ENCODE results near the gene ZWILCH. TPM values are rescaled to one million over a fixed set of nuclear protein-coding genes. Genes with fewer than 3 reads are reported as not detected.
A peak's percentile ranks its signal among the peaks of the same experiment; 100 is the strongest.

The ZWILCH gene
- total RNA-seq, 1 experiment from 2014 or later: 39.9 TPM

DNA sequence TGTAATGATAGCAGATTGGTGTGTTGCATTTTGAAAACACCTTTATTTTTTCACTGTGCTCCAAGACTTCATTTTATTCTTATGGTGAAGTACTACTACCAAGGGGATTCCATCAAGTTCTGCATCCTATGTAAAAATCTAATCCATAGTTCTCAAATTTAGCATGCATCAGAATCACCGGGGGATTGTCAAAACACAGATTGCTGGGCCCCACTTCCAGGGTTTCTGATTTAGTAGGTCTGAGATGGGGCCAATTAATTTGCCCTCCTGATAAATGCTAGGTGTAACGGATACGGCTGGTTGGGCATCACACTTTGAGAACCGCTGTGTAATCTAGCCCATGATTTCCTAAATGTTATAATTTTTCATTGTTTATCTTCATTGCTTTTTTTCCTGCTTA is 692 bp downstream of the ZWILCH start:
- no peak for DNase-seq (ENCODE audit: low read depth, low spot score)
- CTCF ChIA-PET: interaction anchor here (1.0 kb wide), 1 partner anchor 61 kb away, joined by 3 read pairs; no protein-coding TSS in a partner anchor
- Histone ChIP-seq H3K9me3 (ENCODE audit: control insufficient read depth, insufficient read depth, low read depth, low read length) (no peaks in the 10 kb centered on the region), H3K27me3 (ENCODE audit: control insufficient read depth, insufficient read depth, low read length) (no peaks in the 10 kb centered on the region), H3K36me3 (ENCODE audit: control insufficient read depth, insufficient read depth, low read length) (peaks cover 47% of the 10 kb centered on the region), H3K27ac (ENCODE audit: low read length) (peak overlapping the region; percentile 100), H3K4me1 (ENCODE audit: control insufficient read depth, insufficient read depth, low read length) (peaks cover 22% of the 10 kb centered on the region), H3K4me3 (ENCODE audit: low read depth in 2 of 2, low read length in 2 of 2) (peak overlapping the region; percentile 100)
- in situ Hi-C loops (cut with HindIII; ENCODE audit: low pct_unique_long_range_greater_than_20kb, low sequenced_read_pairs): no loop called here
- intact Hi-C loops (cut with micrococcal nuclease; ENCODE audit: unreplicated experiment): no loop called here
- TF ChIP-seq, protein P1, sequence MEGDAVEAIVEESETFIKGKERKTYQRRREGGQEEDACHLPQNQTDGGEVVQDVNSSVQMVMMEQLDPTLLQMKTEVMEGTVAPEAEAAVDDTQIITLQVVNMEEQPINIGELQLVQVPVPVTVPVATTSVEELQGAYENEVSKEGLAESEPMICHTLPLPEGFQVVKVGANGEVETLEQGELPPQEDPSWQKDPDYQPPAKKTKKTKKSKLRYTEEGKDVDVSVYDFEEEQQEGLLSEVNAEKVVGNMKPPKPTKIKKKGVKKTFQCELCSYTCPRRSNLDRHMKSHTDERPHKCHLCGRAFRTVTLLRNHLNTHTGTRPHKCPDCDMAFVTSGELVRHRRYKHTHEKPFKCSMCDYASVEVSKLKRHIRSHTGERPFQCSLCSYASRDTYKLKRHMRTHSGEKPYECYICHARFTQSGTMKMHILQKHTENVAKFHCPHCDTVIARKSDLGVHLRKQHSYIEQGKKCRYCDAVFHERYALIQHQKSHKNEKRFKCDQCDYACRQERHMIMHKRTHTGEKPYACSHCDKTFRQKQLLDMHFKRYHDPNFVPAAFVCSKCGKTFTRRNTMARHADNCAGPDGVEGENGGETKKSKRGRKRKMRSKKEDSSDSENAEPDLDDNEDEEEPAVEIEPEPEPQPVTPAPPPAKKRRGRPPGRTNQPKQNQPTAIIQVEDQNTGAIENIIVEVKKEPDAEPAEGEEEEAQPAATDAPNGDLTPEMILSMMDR (IDR thresholded peaks at IDR 0.05): no peak
- TF ChIP-seq SIN3A (IDR thresholded peaks at IDR 0.05; ENCODE audit: borderline replicate concordance, insufficient read depth, low read depth, low read length): no peak
- TF ChIP-seq, protein P2, sequence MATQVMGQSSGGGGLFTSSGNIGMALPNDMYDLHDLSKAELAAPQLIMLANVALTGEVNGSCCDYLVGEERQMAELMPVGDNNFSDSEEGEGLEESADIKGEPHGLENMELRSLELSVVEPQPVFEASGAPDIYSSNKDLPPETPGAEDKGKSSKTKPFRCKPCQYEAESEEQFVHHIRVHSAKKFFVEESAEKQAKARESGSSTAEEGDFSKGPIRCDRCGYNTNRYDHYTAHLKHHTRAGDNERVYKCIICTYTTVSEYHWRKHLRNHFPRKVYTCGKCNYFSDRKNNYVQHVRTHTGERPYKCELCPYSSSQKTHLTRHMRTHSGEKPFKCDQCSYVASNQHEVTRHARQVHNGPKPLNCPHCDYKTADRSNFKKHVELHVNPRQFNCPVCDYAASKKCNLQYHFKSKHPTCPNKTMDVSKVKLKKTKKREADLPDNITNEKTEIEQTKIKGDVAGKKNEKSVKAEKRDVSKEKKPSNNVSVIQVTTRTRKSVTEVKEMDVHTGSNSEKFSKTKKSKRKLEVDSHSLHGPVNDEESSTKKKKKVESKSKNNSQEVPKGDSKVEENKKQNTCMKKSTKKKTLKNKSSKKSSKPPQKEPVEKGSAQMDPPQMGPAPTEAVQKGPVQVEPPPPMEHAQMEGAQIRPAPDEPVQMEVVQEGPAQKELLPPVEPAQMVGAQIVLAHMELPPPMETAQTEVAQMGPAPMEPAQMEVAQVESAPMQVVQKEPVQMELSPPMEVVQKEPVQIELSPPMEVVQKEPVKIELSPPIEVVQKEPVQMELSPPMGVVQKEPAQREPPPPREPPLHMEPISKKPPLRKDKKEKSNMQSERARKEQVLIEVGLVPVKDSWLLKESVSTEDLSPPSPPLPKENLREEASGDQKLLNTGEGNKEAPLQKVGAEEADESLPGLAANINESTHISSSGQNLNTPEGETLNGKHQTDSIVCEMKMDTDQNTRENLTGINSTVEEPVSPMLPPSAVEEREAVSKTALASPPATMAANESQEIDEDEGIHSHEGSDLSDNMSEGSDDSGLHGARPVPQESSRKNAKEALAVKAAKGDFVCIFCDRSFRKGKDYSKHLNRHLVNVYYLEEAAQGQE (IDR thresholded peaks at IDR 0.05; ENCODE audit: insufficient read depth in 1 of 2, low read depth in 2 of 2, low read length in 1 of 2): no peak
- TF ChIP-seq POLR2AphosphoS5 (IDR thresholded peaks at IDR 0.05; ENCODE audit: low read depth, low read length): no peak
- TF ChIP-seq TCF7L2 (IDR thresholded peaks at IDR 0.05; ENCODE audit: low read depth, low read length): no peak
- no peak for ATAC-seq
- BruUV-seq (replicated peaks): TSS peak; percentile 92
- POLR2A ChIA-PET: no interaction called here

DNA sequence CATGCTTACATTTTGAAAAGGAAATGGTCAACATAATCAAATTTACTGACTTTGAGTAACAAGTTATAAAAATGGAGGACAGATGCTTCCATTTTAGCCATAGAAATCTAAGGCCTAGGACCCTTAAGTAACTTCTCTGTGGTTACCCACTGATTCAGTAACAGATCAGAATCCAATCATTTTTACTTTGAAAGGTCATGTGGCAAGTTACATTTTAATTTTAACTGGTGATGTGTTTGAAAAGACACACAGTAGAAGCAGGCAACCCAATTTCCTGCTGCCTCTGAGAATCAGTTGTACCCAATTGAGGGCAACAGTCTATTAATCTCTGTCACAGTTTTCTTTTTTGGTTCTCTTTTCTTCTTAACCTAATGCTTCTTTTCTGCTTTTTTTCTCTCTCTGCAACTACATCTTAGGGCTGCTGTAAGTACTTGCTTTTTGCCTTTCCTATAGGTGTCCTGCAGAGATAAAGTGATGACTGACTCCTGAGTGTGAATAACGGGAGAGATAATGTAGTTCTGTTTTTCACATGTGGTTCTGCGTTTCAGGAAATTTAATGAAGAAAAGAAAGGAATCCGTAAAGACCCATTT is 3.3 kb downstream of the ZWILCH start:
- Histone ChIP-seq H3K36me3 (ENCODE audit: control insufficient read depth, insufficient read depth, low read length) (peaks cover 22% of the 10 kb centered on the region), H3K27me3 (ENCODE audit: control insufficient read depth, insufficient read depth, low read length) (no peaks in the 10 kb centered on the region), H3K4me3 (ENCODE audit: low read depth in 2 of 2, low read length in 2 of 2) (no peak overlapping the region), H3K9me3 (ENCODE audit: control insufficient read depth, insufficient read depth, low read depth, low read length) (no peaks in the 10 kb centered on the region), H3K4me1 (ENCODE audit: control insufficient read depth, insufficient read depth, low read length) (peaks cover 4% of the 10 kb centered on the region; the same call in 1 of the 2 replicates), H3K27ac (ENCODE audit: low read length) (no peak overlapping the region)
- BruUV-seq (replicated peaks): no TSS peak
- CTCF ChIA-PET: no interaction called here
- in situ Hi-C loops (cut with HindIII; ENCODE audit: low pct_unique_long_range_greater_than_20kb, low sequenced_read_pairs): no loop called here
- DNase-seq (ENCODE audit: low read depth, low spot score) (no peak), ATAC-seq (no peak)
- intact Hi-C loops (cut with micrococcal nuclease; ENCODE audit: unreplicated experiment): no loop called here
- TF ChIP-seq SIN3A (IDR thresholded peaks at IDR 0.05; ENCODE audit: borderline replicate concordance, insufficient read depth, low read depth, low read length) (no peak), POLR2AphosphoS5 (IDR thresholded peaks at IDR 0.05; ENCODE audit: low read depth, low read length) (no peak), TCF7L2 (IDR thresholded peaks at IDR 0.05; ENCODE audit: low read depth, low read length) (no peak)
- TF ChIP-seq, protein P2 (IDR thresholded peaks at IDR 0.05; ENCODE audit: insufficient read depth in 1 of 2, low read depth in 2 of 2, low read length in 1 of 2): no peak
- TF ChIP-seq, protein P1 (IDR thresholded peaks at IDR 0.05): no peak
- POLR2A ChIA-PET: no interaction called here
